Nephron (organoid): ENCODE data around the gene TMEM203.

Experiments used
- H3K27ac Mint-ChIP-seq, 3 experiments: 2 replicates each; pipeline ENCODE4 v1.8.0; 2020; ENCODE audit warnings: mixed read lengths in 3 of 3, mild to moderate bottlenecking in 2 of 3, moderate library complexity in 1 of 3
- H3K27me3 Mint-ChIP-seq: 2 replicates; pipeline ENCODE4 v1.8.0; 2021; ENCODE audit warnings: low read depth, mild to moderate bottlenecking, moderate library complexity, mixed read lengths
- H3K36me3 Mint-ChIP-seq: 2 replicates; pipeline ENCODE4 v1.8.0; 2020; ENCODE audit warnings: low read depth, mixed read lengths
- H3K4me1 Mint-ChIP-seq: 2 replicates; pipeline ENCODE4 v1.8.0; 2020; ENCODE audit warnings: mixed read lengths
- H3K4me3 Mint-ChIP-seq, 3 experiments: 2 replicates each; pipeline ENCODE4 v1.8.0; 2020; ENCODE audit warnings: mild to moderate bottlenecking in 3 of 3, mixed read lengths in 3 of 3, moderate library complexity in 2 of 3
- H3K9me3 Mint-ChIP-seq: 2 replicates; pipeline ENCODE4 v1.8.0; 2020; ENCODE audit warnings: mixed read lengths
- TF ChIP-seq, protein P1 (sequence below), 3 experiments: fragments of 200-600 bp; sonication (generic); IDR thresholded peaks; one replicate each; pipeline ENCODE4 v1.5.0; 2021; ENCODE audit warnings: antibody characterized with exemption in 3 of 3; ENCODE audit not compliant: unreplicated experiment in 3 of 3

Gene TMEM203

DNA sequence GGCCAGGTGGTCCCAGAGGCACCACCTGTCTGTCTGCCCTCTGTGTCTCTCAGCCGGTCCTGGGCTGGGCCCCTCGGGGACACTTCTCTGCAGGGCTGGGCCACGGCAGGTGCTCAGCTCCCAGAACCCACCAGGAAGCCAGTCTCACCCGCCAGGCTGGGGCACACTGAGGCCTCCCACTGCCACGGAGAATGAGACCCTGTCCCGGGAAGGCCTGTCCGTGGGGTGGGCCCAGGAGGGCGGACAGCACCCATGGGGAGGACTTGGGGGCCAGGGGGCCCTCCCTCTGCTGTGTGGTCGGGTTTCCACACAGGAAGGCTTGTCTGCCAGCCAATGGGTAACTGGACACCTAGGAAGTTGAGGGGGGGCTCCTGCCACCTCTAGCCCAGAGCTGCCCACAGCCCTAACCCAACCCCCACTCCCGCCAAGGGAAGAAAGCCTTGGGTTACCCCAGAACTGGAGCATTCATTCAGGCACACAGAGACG, 31.5 kb upstream of the TMEM203 start:
- no peaks in the 10 kb centered on the region for H3K36me3 Mint-ChIP-seq
- H3K27me3 Mint-ChIP-seq, result peaks cover 5% of the 10 kb centered on the region
- peak overlapping the region in 1 of 3 experiments; percentile 39 for H3K4me3 Mint-ChIP-seq
- TF ChIP-seq, protein P1, sequence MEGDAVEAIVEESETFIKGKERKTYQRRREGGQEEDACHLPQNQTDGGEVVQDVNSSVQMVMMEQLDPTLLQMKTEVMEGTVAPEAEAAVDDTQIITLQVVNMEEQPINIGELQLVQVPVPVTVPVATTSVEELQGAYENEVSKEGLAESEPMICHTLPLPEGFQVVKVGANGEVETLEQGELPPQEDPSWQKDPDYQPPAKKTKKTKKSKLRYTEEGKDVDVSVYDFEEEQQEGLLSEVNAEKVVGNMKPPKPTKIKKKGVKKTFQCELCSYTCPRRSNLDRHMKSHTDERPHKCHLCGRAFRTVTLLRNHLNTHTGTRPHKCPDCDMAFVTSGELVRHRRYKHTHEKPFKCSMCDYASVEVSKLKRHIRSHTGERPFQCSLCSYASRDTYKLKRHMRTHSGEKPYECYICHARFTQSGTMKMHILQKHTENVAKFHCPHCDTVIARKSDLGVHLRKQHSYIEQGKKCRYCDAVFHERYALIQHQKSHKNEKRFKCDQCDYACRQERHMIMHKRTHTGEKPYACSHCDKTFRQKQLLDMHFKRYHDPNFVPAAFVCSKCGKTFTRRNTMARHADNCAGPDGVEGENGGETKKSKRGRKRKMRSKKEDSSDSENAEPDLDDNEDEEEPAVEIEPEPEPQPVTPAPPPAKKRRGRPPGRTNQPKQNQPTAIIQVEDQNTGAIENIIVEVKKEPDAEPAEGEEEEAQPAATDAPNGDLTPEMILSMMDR (IDR thresholded peaks at IDR 0.05; ENCODE audit: unreplicated experiment in 3 of 3), result no peak
- H3K27ac Mint-ChIP-seq, result no peak overlapping the region
- peaks cover 24% of the 10 kb centered on the region for H3K4me1 Mint-ChIP-seq
- H3K9me3 Mint-ChIP-seq, result no peaks in the 10 kb centered on the region

DNA sequence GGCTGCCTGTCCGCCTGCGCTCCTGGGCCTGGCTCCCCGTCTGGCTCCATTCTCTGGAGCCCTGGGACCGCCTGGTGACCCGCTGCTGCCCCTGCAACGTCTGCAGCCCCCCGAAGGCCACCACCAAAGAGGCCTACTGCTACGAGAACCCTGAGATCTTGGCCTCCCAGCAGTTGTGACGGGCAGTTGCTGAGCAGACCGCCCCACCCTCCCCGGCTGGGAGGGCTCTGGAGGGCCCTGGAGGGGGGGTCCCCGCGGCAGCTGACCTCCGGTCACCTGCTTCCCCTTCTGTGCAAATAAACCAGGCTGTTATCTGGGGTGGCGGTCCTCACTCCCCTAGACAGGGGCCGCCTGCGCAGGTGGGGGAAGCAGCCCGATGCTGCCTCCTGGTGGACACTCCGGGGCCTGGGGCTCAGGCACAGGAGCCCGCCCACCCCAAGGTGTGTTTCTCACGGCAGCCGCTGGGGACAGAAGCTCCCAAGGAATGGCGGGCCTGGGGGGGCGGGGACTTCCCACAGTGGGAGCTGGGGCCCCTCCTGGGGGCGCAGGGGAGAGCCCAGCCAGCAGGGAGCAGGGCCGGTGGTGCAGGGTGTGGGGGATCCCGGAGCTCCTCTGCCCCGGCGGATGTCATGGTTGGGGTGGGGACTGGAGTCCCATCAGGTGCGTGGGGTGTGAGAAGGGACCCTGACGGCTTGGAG, 30.9 kb upstream of the TMEM203 start:
- peaks cover 24% of the 10 kb centered on the region for H3K4me1 Mint-ChIP-seq
- no peak overlapping the region for H3K4me3 Mint-ChIP-seq
- peaks cover 5% of the 10 kb centered on the region for H3K27me3 Mint-ChIP-seq
- H3K27ac Mint-ChIP-seq, result no peak overlapping the region
- TF ChIP-seq, protein P1 (IDR thresholded peaks at IDR 0.05; ENCODE audit: unreplicated experiment in 3 of 3), result peak; percentile 99 to 100 (median 100)
- H3K9me3 Mint-ChIP-seq, result no peaks in the 10 kb centered on the region
- H3K36me3 Mint-ChIP-seq, result no peaks in the 10 kb centered on the region

DNA sequence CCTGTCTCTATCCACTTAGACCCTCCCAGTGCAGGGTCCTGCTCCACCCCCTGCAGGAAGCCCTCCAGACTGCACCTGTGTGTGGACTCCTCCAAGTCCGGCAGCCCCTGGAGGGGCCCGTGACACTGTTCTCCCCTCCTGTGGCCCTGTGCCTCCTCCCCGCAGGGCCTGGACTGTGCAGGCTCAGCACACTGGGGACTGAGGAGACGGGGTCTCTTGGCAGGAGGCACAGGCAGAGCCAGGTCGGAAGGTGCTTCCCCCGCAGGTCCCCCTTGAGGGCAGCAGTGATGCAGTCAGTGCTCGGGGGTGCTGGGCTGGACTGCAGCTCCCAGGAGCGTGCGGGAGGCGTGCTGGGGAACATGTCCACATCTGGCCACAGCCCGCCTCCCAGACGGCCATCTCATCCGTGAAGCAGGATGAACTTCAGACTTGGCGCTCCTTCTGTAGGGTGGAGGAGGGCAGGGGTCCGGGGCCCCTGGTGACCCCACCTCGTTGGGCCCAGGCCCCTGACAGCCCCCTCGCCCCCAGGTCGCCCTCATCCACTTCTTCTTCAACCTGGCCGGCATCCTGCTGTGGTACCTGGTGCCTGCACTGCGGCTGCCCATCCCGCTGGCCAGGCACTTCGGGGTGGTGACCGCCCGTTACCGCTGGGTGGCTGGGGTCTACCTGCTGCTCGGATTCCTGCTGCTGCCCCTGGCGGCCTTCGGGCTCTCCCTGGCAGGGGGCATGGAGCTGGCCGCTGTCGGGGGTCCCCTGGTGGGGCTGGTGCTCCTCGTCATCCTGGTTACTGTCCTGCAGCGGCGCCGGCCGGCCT, 30.2 kb upstream of the TMEM203 start:
- no peaks in the 10 kb centered on the region for H3K36me3 Mint-ChIP-seq
- H3K27me3 Mint-ChIP-seq, result peaks cover 5% of the 10 kb centered on the region
- peak overlapping the region in 1 of 3 experiments; percentile 35 for H3K27ac Mint-ChIP-seq
- peak overlapping the region in 1 of 3 experiments; percentile 40 for H3K4me3 Mint-ChIP-seq
- peaks cover 19% of the 10 kb centered on the region for H3K4me1 Mint-ChIP-seq
- no peaks in the 10 kb centered on the region for H3K9me3 Mint-ChIP-seq
- TF ChIP-seq, protein P1 (IDR thresholded peaks at IDR 0.05; ENCODE audit: unreplicated experiment in 3 of 3), result no peak

DNA sequence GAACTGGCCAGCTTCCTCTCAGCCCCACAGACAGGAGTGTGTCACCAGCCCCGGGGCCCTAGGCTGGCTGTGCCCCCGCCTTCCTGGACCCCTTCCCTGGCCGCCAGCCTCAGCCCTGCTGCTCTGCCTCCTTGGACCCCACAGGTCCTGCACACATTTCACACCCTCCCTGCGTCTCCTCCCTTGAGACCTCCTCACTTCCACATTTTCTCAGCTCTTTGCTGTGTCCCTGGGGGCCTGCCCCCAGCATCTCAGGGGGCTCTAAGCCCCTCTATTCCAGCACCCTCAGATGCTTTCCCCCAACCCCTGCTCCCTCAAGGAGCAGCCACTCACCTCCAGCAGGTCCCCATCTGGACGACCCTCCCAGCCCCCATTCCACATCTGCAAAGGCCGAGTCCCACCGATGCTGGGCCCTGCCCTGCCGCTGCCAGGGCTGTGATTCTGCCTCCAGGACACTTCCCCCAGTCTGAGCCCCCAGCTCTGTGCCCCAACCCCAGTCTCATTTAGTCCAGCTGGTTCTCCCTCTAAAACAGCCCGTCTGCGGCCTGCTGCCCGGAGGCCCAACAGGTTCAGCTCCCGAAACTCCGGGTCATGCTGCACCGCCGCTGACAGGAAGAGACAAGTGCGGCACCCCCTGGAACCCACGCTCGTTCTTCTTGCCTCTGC, 29.4 kb upstream of the TMEM203 start:
- peak overlapping the region in 2 of 3 experiments; percentile 40 to 42 for H3K4me3 Mint-ChIP-seq
- H3K9me3 Mint-ChIP-seq, result no peaks in the 10 kb centered on the region
- TF ChIP-seq, protein P1 (IDR thresholded peaks at IDR 0.05; ENCODE audit: unreplicated experiment in 3 of 3), result no peak
- peak overlapping the region in 1 of 3 experiments; percentile 35 for H3K27ac Mint-ChIP-seq
- H3K4me1 Mint-ChIP-seq, result peaks cover 19% of the 10 kb centered on the region
- H3K36me3 Mint-ChIP-seq, result no peaks in the 10 kb centered on the region
- peaks cover 5% of the 10 kb centered on the region for H3K27me3 Mint-ChIP-seq

DNA sequence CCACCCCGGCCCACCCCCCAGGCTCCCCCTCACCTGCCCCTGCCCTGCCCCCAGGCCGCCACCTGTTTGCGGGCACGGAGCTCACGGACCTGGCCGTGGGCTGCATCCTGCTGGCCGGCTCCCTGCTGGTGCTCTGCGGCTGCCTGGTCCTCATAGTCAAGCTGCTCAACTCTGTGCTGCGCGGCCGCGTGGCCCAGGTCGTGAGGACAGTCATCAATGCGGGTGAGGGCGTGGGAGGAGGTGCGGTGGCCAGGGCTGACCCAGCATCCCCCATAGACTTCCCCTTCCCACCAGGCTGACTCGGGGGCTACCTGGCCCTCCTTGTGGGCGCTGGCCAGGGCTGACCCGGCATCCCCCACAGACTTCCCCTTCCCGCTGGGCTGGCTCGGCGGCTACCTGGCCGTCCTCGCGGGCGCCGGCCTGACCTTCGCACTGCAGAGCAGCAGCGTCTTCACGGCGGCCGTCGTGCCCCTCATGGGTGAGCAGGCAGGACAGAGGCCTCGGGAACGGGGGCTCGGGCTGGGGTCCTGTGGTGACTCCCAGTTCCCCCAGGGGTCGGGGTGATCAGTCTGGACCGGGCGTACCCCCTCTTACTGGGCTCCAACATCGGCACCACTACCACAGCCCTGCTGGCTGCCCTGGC, 28.7 kb upstream of the TMEM203 start:
- Mint-ChIP-seq H3K4me1 (peaks cover 19% of the 10 kb centered on the region), H3K27me3 (peaks cover 5% of the 10 kb centered on the region), H3K27ac (no peak overlapping the region), H3K36me3 (no peaks in the 10 kb centered on the region), H3K4me3 (no peak overlapping the region), H3K9me3 (no peaks in the 10 kb centered on the region)
- TF ChIP-seq, protein P1 (IDR thresholded peaks at IDR 0.05; ENCODE audit: unreplicated experiment in 3 of 3), result no peak
